ENCODE results near the gene SV2A. TPM values are rescaled to one million over a fixed set of nuclear protein-coding genes. Genes with fewer than 3 reads are reported as not detected.
A peak's percentile ranks its signal among the peaks of the same experiment; 100 is the strongest.

Gene SV2A
- total RNA-seq, 1 donor from 2014 or later = 16.2 TPM

DNA sequence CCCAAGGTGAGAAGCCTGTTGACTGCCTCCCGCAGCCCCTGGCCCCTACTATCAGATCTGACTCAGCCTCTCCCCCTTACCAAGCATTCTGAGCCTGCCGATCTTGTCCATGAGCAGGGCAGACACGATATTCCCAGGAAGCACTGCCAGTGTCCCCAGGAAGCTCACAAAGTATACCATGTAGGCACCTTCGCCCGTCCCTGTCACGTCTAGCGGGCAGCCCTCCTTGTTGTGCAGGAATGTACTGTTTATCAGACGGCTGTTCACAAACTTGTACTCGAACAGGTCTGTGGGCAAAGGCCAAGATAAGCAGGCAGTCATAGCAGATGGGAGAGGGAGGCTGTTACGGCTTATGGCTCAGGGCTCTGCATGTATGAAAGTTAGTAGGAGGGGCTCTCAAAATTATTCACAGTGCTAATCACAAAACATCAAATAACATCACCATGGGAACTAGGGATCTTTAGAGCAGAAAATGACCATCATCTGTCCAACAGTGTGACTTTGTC, 11.0 kb downstream of the SV2A start:
- TF ChIP-seq, protein P1, sequence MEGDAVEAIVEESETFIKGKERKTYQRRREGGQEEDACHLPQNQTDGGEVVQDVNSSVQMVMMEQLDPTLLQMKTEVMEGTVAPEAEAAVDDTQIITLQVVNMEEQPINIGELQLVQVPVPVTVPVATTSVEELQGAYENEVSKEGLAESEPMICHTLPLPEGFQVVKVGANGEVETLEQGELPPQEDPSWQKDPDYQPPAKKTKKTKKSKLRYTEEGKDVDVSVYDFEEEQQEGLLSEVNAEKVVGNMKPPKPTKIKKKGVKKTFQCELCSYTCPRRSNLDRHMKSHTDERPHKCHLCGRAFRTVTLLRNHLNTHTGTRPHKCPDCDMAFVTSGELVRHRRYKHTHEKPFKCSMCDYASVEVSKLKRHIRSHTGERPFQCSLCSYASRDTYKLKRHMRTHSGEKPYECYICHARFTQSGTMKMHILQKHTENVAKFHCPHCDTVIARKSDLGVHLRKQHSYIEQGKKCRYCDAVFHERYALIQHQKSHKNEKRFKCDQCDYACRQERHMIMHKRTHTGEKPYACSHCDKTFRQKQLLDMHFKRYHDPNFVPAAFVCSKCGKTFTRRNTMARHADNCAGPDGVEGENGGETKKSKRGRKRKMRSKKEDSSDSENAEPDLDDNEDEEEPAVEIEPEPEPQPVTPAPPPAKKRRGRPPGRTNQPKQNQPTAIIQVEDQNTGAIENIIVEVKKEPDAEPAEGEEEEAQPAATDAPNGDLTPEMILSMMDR (conservative IDR thresholded peaks at IDR 0.05) = no peak
- H3K27me3 Mint-ChIP-seq = no peaks in the 10 kb centered on the region
- DNase-seq (ENCODE audit: extremely low spot score, unreplicated experiment) = no peak
- peaks cover 6% of the 10 kb centered on the region for H3K36me3 Mint-ChIP-seq
- no peak overlapping the region for H3K27ac Mint-ChIP-seq
- no peaks in the 10 kb centered on the region for H3K9me3 Mint-ChIP-seq
- H3K4me3 Mint-ChIP-seq = no peak overlapping the region
- H3K4me1 Mint-ChIP-seq (ENCODE audit: unreplicated experiment) = peaks cover 4% of the 10 kb centered on the region

DNA sequence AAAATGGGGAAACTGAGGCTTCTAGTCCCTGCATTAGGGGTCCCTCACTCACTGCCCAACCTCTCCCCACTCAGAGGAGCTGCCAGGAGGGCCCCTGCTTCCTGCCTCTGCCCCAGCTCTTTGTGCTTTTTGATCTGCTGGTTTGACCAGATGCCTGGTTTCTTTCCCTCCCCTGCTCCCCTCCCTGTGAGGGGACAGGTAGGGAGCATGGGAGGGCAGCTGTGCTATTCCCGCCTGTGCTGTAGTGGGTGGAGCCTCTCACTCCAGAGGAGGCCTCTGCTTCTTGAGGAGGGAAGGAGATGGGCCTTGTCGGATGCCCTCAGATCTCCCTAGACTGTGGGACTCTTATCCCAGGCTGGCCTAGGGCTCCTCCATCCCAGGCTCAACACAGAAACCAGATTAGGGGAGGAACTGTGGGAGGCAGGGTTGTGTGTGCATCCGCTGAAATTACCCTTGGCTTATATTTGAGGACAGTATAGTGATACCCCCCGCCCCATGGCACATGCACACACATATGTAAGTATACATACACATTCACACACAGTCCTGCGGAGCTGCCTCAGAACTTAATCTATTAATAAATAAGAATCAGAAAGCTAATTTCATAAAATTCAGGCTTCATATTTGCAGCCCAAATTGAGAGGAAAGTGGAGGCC, 13.7 kb downstream of the SV2A start:
- TF ChIP-seq, protein P1 (conservative IDR thresholded peaks at IDR 0.05) = no peak
- DNase-seq (ENCODE audit: extremely low spot score, unreplicated experiment) = no peak
- Mint-ChIP-seq H3K27ac (peak overlapping the region; percentile 84), H3K27me3 (no peaks in the 10 kb centered on the region), H3K9me3 (peaks cover 6% of the 10 kb centered on the region), H3K4me1 (ENCODE audit: unreplicated experiment) (peaks cover 10% of the 10 kb centered on the region), H3K4me3 (peak overlapping the region; percentile 52), H3K36me3 (peaks cover 16% of the 10 kb centered on the region)

DNA sequence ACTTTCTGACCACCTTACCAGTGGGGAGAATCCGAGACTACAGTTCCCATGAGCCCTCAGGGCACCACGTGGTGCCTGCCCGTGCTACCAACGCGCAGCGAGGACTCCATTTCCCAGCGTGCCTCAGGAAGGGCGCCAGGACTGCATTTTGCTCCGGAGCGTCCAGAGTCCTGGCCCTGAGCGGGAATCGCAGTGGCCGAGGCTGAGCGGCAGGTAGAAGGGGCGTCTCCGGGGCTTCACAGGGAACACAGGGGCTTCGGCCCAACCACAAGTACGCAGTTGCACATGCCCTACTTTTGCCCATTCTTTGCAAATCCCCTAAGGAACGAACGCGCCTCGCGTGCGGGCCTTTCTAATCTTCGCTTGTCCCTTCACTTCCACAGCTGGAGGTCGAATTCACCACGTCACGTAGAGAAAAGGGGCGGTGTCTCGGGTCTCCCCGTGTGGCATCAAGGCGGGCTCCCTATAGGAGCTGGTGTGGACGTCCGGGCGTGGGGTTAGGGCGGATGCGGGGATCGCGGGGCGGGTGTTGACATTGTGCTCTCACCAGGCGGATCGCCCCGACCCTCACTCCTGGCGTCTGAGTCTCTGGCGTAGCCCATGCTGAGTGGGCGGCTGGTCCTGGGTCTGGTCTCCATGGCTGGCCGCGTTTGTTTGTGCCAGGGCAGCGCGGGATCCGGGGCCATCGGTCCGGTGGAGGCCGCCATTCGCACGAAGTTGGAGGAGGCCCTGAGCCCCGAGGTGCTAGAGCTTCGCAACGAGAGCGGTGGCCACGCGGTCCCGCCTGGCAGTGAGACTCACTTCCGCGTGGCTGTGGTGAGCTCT, 18.0 kb downstream of the SV2A start, which contains the start of gene BOLA1:
TSS of gene BOLA1 (plus strand) at position 109 of the 825 bp plus-strand sequence. CDS start at position 601, 492 bp downstream.
- Mint-ChIP-seq H3K4me3 (peak within 1 kb of the TSS; percentile 93), H3K36me3 (peaks cover 13% of the 10 kb centered on the region), H3K27me3 (no peaks in the 10 kb centered on the region), H3K4me1 (ENCODE audit: unreplicated experiment) (peaks cover 10% of the 10 kb centered on the region), H3K27ac (peak within 1 kb of the TSS; percentile 95), H3K9me3 (peaks cover 6% of the 10 kb centered on the region)
- DNase-seq (ENCODE audit: extremely low spot score, unreplicated experiment) = peak; percentile 89
- TF ChIP-seq, protein P1 (conservative IDR thresholded peaks at IDR 0.05) = no peak

DNA sequence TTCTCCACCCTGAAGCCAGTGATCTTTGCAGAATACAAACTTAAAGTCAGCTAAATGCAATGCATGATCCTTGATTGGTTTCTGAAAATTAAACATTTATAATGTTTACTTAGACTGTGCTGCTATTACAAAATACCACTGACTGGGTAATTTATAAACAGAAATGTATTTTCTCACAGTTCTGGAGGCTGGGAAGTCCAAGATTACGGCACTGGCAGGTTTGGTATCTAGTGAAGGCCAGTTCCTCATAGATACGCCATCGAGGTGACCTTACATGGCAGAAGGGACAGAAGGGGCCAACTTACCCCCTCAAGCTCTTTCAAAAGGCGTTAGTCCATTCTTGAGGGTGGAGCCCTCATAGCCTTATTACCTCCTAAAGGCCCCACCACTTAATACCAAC, 21.1 kb downstream of the SV2A start:
- Mint-ChIP-seq H3K36me3 (peaks cover 10% of the 10 kb centered on the region), H3K4me3 (no peak overlapping the region), H3K27me3 (no peaks in the 10 kb centered on the region), H3K4me1 (ENCODE audit: unreplicated experiment) (peaks cover 6% of the 10 kb centered on the region), H3K27ac (no peak overlapping the region), H3K9me3 (peaks cover 6% of the 10 kb centered on the region)
- DNase-seq (ENCODE audit: extremely low spot score, unreplicated experiment) = no peak
- TF ChIP-seq, protein P1 (conservative IDR thresholded peaks at IDR 0.05) = no peak

DNA sequence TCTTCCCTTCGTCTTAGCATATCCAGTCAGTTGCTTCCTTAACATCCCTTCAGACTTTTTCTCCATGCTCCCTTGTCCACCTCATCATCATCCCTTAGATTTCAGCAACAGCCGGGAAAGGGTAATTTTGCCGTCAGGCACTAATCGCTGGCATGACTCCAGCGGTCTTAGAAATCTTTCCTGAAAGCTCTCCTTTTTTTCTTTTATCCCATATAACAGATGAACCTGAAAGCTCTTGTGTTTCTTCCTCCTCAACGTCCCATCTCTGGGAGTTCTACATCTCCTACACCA, 28.7 kb downstream of the SV2A start:
- TF ChIP-seq, protein P1 (conservative IDR thresholded peaks at IDR 0.05) = no peak
- H3K4me1 Mint-ChIP-seq (ENCODE audit: unreplicated experiment) = no peaks in the 10 kb centered on the region
- DNase-seq (ENCODE audit: extremely low spot score, unreplicated experiment) = peak; percentile 31
- no peak overlapping the region for H3K27ac Mint-ChIP-seq
- no peak overlapping the region for H3K4me3 Mint-ChIP-seq
- no peaks in the 10 kb centered on the region for H3K9me3 Mint-ChIP-seq
- no peaks in the 10 kb centered on the region for H3K27me3 Mint-ChIP-seq
- H3K36me3 Mint-ChIP-seq = no peaks in the 10 kb centered on the region

All from type B pancreatic cell (in vitro differentiated cells).